Thyroid gland (tissue), 4 donors: ENCODE results near the gene TUBB1. TPM values are rescaled to one million over a fixed set of nuclear protein-coding genes. Genes with fewer than 3 reads are reported as not detected.

ENCODE experiments used
- DNase-seq, 2 donors: peaks; one replicate each; pipeline ENCODE4 v3.0.0-alpha.2; 2019
- H3K27ac ChIP-seq, 3 donors: fragments of 200-600 bp; sonication (generic); 1 replicate in 2 of 3; 2 replicates in 1 of 3; pipeline ENCODE4 v1.5.1; 2016 to 2019; ENCODE audit warnings: mild to moderate bottlenecking in 1 of 3, moderate library complexity in 1 of 3
- H3K27me3 ChIP-seq: fragments of 200-600 bp; sonication (generic); one replicate; pipeline ENCODE4 v1.5.1; 2019
- H3K36me3 ChIP-seq, 2 donors: fragments of 200-600 bp; sonication (generic); one replicate each; pipeline ENCODE4 v1.5.1; 2016 to 2019
- H3K4me1 ChIP-seq, 2 donors: fragments of 200-600 bp; sonication (generic); one replicate each; pipeline ENCODE4 v1.5.1; 2017 to 2019
- H3K4me3 ChIP-seq, 3 donors: fragments of 200-600 bp; sonication (generic); replicated peaks in 1 of 3; 1 replicate in 2 of 3; 2 replicates in 1 of 3; pipeline ENCODE4 v1.5.1; 2016; ENCODE audit warnings: mild to moderate bottlenecking in 1 of 3
- H3K9me3 ChIP-seq: fragments of 200-600 bp; sonication (generic); one replicate; pipeline ENCODE4 v1.5.1; 2017
- POLR2A ChIP-seq, 2 donors: fragments of 450-650 bp; IDR thresholded peaks; one replicate each; pipeline ENCODE4 v1.6.1; 2017; ENCODE audit warnings: antibody characterized with exemption in 2 of 2, mild to moderate bottlenecking in 2 of 2, moderate library complexity in 1 of 2
- whole genome bisulfite sequencing, 2 donors: methylation state at CpG; one replicate each; pipeline ENCODE4 v1.1.5; 2017; 5-methylcytosine and 5-hydroxymethylcytosine counted together
- intact Hi-C: fragments of 100-400 bp; cut with DNase I; formaldehyde crosslinking; loops from one replicate; pipeline ENCODE4 v1.15.1; 2023
- total RNA-seq, 4 donors: library from RNA; depleted of rRNA; stranded (reverse); fragments of >200 nt; gene quantifications; one replicate each; pipeline ENCODE4 v1.2.3, GENCODE V29; 2016
- TF ChIP-seq, protein P1 (sequence below), 6 experiments: fragments of 200-600 bp in 3 of 6; fragments of 450-650 bp in 3 of 6; sonication (generic) in 3 of 6; IDR thresholded peaks; one replicate each; pipeline ENCODE4 v1.5.1; 2016 to 2019; ENCODE audit warnings: antibody characterized with exemption in 6 of 6, mild to moderate bottlenecking in 2 of 6, inconsistent platforms in 1 of 6, moderate library complexity in 1 of 6

Gene TUBB1
- total RNA-seq, 4 donors from 2014 or later = 0.11 to 0.46 TPM; not detected in 2

DNA sequence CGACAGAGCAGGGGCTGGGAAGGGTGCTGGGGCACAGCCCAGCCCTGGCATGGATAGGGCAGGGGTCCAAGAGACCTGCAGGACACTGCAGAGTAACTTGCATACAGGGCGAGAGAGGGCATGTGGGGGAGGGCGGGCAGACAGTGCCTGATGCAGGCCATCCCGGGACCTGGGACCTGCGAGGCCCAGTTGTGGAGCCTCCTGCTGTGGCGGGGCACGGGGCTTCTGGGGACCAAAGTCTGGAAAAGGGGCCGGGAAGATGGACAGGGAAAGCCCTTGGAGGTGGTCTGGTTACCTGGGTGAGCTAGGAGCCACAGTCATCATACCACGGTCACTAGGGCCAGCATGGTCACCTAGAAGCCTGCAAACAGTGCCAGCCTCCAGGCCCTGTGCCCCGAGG is 412 bp upstream of the TUBB1 start:
- intact Hi-C loops = no loop called here
- Histone ChIP-seq H3K9me3 (no peaks in the 10 kb centered on the region), H3K36me3 (peaks cover 10 to 18% of the 10 kb centered on the region in 2 donors), H3K4me1 (no peaks in the 10 kb centered on the region), H3K27ac (no peak overlapping the region), H3K27me3 (no peaks in the 10 kb centered on the region), H3K4me3 (no peak overlapping the region)
- no peak for DNase-seq
- 90 to 95% methylated on average over 10 of the region's 10 CpGs for WGBS, 2 donors
- TF ChIP-seq, protein P1, sequence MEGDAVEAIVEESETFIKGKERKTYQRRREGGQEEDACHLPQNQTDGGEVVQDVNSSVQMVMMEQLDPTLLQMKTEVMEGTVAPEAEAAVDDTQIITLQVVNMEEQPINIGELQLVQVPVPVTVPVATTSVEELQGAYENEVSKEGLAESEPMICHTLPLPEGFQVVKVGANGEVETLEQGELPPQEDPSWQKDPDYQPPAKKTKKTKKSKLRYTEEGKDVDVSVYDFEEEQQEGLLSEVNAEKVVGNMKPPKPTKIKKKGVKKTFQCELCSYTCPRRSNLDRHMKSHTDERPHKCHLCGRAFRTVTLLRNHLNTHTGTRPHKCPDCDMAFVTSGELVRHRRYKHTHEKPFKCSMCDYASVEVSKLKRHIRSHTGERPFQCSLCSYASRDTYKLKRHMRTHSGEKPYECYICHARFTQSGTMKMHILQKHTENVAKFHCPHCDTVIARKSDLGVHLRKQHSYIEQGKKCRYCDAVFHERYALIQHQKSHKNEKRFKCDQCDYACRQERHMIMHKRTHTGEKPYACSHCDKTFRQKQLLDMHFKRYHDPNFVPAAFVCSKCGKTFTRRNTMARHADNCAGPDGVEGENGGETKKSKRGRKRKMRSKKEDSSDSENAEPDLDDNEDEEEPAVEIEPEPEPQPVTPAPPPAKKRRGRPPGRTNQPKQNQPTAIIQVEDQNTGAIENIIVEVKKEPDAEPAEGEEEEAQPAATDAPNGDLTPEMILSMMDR (IDR thresholded peaks at IDR 0.05) = no peak
- no peak for TF ChIP-seq POLR2A (IDR thresholded peaks at IDR 0.05)

DNA sequence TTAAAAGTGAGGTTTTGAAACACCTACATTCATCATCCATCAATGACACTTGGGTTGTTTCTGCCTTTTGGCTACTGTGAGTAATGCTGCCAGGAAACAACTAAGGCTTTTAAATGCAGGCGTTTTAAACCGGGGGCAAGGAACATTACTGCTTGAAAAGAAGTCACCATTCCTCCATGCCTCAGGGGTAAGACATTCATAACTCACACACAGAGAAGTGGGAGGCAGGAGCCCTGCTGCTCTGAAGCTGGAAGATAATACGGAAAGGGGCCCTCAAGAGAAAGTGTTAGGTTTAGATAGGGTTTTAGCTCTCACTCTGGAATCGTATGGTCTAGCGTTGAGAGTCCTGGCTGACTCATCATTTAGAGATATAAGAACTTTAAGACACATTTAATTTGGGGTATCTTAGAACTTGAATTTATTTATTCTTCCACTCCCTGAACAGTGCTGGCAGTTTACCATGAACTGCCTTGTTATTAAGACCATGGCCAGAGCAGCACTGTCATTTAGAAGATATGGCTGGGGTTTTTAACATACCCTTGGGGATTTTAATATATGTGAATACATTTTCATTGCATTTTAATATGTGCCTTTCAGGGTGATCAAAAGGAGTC is 1.8 kb downstream of the TUBB1 start:
- Histone ChIP-seq H3K27ac (no peak overlapping the region), H3K36me3 (peaks cover 30 to 33% of the 10 kb centered on the region in 2 donors)

DNA sequence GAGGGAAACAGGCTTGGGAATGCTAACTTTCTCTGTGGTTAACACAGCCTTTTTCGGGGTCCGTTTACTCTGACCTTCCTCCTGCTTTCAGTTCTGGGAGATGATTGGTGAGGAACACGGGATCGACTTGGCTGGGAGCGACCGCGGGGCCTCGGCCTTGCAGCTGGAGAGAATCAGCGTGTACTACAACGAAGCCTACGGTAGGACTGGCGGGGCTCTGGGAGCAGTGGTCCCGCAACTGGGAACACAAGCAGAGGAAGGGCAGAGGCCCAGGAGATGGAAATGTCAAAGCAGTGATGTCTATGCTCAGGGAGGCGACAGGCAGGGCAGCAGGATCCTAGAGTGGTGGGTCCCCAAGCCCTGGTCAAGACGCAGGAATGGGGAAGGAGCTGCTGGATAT is 3.5 kb downstream of the TUBB1 start:
- H3K4me1 ChIP-seq = no peaks in the 10 kb centered on the region
- peaks cover 36 to 44% of the 10 kb centered on the region in 2 donors for H3K36me3 ChIP-seq
- no peak overlapping the region for H3K4me3 ChIP-seq
- no peak overlapping the region for H3K27ac ChIP-seq
- intact Hi-C loops = no loop called here
- H3K27me3 ChIP-seq = no peaks in the 10 kb centered on the region
- no peaks in the 10 kb centered on the region for H3K9me3 ChIP-seq
- TF ChIP-seq POLR2A (IDR thresholded peaks at IDR 0.05) = no peak
- TF ChIP-seq, protein P1 (IDR thresholded peaks at IDR 0.05) = no peak
- no peak for DNase-seq
- 94 to 95% methylated on average over 15 of the region's 15 CpGs for WGBS, 2 donors

More for the DNA sequence above, 1.8 kb downstream of the TUBB1 start:
- TF ChIP-seq, protein P1 (IDR thresholded peaks at IDR 0.05) = no peak
- TF ChIP-seq POLR2A (IDR thresholded peaks at IDR 0.05) = no peak
- Histone ChIP-seq H3K27me3 (no peaks in the 10 kb centered on the region), H3K4me1 (no peaks in the 10 kb centered on the region), H3K4me3 (no peak overlapping the region), H3K9me3 (no peaks in the 10 kb centered on the region)
- DNase-seq = no peak
- 76 to 88% methylated on average over 5 of the region's 5 CpGs for WGBS, 2 donors
- intact Hi-C loops = no loop called here

DNA sequence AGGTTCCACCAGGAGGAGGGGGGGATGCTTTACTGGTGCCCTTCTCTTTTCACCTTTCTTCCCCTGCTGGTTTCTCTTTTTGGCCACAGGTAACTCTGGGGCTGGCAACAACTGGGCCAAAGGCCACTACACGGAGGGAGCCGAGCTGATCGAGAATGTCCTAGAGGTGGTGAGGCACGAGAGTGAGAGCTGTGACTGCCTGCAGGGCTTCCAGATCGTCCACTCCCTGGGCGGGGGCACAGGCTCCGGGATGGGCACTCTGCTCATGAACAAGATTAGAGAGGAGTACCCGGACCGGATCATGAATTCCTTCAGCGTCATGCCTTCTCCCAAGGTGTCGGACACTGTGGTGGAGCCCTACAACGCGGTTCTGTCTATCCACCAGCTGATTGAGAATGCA is 4.4 kb downstream of the TUBB1 start:
- no peaks in the 10 kb centered on the region for H3K27me3 ChIP-seq

DNA sequence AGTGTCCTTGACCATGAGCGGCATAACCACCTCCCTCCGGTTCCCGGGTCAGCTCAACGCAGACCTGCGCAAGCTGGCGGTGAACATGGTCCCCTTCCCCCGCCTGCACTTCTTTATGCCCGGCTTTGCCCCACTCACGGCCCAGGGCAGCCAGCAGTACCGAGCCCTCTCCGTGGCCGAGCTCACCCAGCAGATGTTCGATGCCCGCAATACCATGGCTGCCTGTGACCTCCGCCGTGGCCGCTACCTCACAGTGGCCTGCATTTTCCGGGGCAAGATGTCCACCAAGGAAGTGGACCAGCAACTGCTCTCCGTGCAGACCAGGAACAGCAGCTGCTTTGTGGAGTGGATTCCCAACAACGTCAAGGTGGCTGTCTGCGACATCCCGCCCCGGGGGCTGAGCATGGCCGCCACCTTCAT is 4.9 kb downstream of the TUBB1 start:
- WGBS, 2 donors = 93 to 96% methylated on average over 24 of the region's 24 CpGs
- TF ChIP-seq POLR2A (IDR thresholded peaks at IDR 0.05) = no peak
- TF ChIP-seq, protein P1 (IDR thresholded peaks at IDR 0.05) = no peak
- no peak for DNase-seq
- Histone ChIP-seq H3K9me3 (no peaks in the 10 kb centered on the region), H3K4me3 (no peak overlapping the region), H3K27ac (no peak overlapping the region), H3K4me1 (peaks cover 10 to 13% of the 10 kb centered on the region in 2 donors), H3K36me3 (peaks cover 43 to 44% of the 10 kb centered on the region in 2 donors), H3K27me3 (no peaks in the 10 kb centered on the region)
- intact Hi-C loops = no loop called here

More for the DNA sequence above, 4.4 kb downstream of the TUBB1 start:
- no peak overlapping the region for H3K4me3 ChIP-seq
- peaks cover 42 to 44% of the 10 kb centered on the region in 2 donors for H3K36me3 ChIP-seq
- no peak for TF ChIP-seq POLR2A (IDR thresholded peaks at IDR 0.05)
- TF ChIP-seq, protein P1 (IDR thresholded peaks at IDR 0.05) = no peak
- no peaks in the 10 kb centered on the region for H3K9me3 ChIP-seq
- DNase-seq = no peak
- intact Hi-C loops = no loop called here
- H3K4me1 ChIP-seq = peaks cover 5 to 8% of the 10 kb centered on the region in 2 donors
- WGBS, 2 donors = 90 to 96% methylated on average over 13 of the region's 13 CpGs
- no peak overlapping the region for H3K27ac ChIP-seq
